ENCODE results near the gene TNFSF8.

Gene TNFSF8

DNA sequence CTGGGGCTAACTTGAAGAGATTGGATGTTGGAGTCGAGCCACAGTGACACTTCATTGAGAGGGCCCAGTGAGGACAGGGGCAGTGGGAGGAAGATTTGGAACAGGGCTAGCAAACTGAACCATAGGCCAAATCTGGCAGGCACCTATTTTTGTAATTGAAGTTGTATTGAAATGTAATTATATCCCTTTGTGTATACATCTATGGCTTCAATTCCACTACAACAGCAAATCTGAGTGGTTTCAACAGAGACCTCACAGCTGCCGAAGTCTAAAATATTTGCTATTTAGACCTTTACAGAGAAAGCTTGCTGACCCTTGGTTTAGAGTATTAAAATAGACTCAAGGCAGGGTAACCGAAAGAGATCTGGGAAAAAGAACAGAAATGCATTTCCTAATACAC, 4.7 kb upstream of the TNFSF8 start:
- DNase-seq, result no peak

GRCh38 chr9:114932502-114932901, 2.1 kb upstream of the TNFSF8 start:
- DNase-seq, result no peak

GRCh38 chr9:114931407-114931806, 1.0 kb upstream of the TNFSF8 start:
- DNase-seq, result no peak

- DNase-seq, result peak; percentile 67
Measured at GRCh38 chr9:114929201-114929600, 1.2 kb downstream of the TNFSF8 start.

DNA sequence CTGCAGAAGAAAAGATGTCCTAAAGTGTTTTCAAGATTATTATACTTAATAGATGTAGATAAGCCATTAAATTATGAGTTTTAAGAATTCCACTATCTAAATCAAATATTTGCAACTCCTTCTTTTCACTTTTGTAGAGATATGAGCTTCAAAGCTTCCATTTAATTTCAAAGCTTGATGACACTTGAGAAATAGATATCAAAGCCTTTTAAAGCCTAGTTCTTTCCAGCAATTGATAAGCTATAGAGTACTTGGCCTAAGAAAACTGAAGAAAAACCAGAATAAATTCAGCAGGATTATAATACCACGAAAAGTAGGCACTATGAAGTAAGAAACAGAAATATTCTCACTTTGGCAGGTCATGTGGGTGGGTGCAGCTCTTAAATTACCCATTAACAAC, 1.7 kb downstream of the TNFSF8 start:
- no peak for DNase-seq

- DNase-seq, result peak; percentile 29
Measured at GRCh38 chr9:114928136-114928535, 2.3 kb downstream of the TNFSF8 start.

GRCh38 chr9:114925672-114926071, 4.7 kb downstream of the TNFSF8 start:
- DNase-seq, result no peak

DNA sequence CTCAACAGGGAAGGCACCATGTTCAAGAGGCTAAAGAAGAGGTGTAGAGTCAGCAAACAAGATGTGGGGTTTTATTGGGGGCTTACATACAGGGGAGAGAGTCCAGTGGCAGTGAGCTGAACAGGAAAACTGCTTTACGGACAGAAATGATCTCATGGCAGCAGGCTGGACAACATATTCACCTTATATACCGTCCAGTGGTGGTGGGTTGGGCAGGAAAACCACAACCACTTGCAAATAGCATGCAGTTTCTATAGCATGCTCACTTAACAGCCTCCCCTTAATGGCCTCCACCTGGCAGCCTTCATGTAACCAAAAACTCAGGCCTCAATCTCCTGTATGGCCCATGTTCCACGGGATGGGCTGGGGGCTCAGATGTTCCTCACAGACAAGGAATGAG, 5.4 kb downstream of the TNFSF8 start:
- no peak for DNase-seq

GRCh38 chr9:114924327-114924726, 6.1 kb downstream of the TNFSF8 start:
- peak; percentile 37 for DNase-seq

DNA sequence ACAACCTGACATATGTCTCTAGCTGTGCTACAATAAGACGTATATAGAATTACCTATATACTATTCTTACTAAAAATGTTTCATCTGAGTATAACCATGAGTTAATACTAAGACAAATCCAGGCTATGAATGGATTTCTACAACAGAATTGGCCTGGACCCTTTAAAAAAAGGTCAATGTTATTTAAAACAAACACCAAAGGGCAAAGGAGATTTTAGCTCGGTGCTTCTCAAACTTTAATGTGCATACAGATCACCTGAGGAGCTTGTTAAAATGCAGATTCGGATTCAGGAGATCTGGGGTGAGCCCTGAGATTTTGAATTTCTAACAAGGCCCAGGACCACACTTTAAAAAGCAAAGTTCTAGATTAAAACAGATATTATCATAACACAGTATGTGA, 6.5 kb downstream of the TNFSF8 start:
- DNase-seq, result no peak

DNA sequence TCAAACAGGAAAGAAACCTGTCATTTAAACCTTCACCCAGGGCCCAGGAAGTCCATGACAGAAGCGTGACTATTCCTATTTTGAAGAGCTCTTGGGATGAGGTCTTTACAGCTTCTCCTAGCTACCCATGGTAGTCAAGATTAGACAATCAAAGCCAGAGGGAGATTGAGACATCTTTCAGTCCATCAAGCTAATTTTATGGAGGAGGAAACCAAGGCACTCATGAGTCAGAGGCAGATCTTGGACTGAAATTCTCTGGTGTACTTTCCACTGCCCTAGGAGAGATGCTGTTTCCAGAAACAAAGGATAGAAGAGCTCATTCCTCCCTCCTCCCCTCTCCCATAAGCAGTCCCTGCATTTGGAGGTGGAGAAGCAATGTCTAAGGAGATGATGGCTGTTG, 9.2 kb downstream of the TNFSF8 start:
- peak; percentile 67 for DNase-seq

DNA sequence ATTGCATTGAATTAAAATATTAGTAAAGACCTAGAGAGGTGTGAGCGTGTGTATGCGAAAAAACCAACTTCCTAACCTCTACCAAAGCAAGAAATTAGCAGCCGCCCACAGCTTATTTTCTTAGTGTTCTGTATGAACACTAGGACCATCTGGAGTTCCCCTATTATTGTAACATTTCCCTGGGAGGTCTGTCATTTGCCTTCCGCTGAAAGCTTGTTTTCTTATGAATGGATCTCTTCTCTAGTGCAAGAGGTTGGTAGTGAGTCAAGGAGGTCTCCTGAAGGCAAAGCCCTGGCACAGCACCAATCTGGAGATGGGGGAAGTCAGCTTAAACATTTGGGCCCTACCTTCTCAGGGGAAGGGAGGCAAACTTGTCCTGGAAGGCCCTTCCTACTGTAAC, 10.8 kb downstream of the TNFSF8 start:
- DNase-seq, result peak; percentile 76

- no peak for DNase-seq
Measured at GRCh38 chr9:114916481-114916880, 13.9 kb downstream of the TNFSF8 start.

- no peak for DNase-seq
Measured at GRCh38 chr9:114914139-114914538, 16.3 kb downstream of the TNFSF8 start.

DNA sequence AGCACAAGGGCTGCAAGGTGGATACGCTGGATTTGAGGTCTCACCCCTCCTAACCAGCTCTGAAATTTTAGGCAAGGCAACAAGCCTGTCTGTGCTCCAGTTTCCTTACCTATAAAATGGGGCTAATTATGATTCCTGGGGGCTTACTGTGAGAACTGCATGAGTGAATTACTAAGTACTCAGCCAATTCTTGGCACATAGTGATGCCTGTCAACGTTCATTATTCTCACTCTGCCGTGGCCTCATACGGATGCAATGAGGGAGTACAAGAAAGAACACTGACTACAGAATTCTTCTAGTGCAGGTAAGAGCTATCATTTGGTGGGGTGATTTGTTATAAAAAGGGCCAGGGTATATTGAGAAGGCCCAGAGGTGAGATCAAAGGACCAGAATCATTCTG, 16.7 kb downstream of the TNFSF8 start:
- no peak for DNase-seq

DNA sequence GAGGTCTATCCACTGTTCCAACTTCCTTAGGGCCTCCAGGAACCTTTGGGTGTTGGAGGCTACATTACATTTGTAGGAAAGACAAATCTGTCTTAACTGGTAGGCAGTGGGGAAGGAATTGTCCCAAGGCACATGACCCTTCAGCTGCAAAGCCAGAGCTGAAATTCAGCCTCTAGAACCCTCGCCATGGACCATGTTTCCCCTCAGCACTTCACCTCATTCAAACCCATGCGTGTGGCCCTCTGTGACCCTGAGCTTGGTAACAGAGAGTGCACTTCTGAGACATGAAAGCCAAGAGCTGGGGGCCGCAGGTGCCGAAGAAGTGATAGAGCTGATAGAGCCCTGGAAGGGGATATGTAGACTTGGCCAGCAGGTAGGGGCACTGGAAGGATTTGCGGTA, 17.2 kb downstream of the TNFSF8 start:
- no peak for DNase-seq

GRCh38 chr9:114911167-114911821, 19.1 kb downstream of the TNFSF8 start:
- DNase-seq, result peak; percentile 59

- DNase-seq, result no peak
Measured at GRCh38 chr9:114910541-114910940, 19.9 kb downstream of the TNFSF8 start.

DNA sequence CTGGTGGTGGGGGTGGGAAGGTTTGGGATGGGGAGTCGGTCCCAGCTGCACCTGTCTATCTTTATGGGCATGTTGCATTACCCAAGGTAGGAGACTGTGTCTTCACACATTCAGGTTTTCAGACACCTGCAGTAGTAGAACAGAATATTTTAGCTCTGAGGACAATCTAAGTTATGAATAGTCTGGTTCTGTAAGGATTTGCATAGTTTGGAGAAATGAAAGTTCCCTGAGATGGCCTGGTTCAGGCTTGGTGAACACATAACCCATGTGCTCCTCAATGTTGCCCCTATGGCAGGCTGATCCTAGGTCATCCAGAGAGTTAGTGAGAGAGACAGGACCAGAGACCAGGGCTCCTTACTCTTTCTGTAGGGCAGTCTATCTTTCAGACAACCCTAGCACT, 20.7 kb downstream of the TNFSF8 start:
- DNase-seq, result peak; percentile 35

- DNase-seq, result peak; percentile 71
Measured at GRCh38 chr9:114908805-114909448, 21.5 kb downstream of the TNFSF8 start.

DNA sequence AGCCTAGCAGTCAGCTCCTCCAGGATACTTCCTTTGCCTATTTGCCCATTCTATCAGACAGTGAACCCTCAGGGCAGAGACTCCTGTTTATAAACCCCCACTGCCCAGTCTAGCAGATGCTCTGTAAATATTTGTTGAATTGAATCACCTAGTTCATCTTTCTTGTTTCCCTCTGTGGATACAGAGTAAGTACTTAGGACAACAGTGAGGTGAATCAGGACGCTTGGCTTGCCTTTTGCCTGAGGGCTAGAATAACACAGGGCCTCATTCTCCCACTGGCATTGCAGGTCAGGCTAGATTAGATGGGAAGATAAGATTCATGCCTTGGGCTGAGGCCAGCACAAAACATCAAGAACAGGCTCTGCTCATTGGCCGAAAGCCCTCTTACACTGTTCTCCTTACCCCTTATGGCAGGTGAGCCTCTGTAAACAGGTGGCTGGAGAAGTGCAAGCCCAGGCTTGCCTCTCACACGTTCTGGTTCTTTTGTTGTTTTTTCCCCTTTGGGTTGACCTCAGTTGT, 22.2 kb downstream of the TNFSF8 start:
- DNase-seq, result no peak

GRCh38 chr9:114906922-114907571, 23.3 kb downstream of the TNFSF8 start:
- peak; percentile 50 for DNase-seq

- no peak for DNase-seq
Measured at GRCh38 chr9:114905170-114905940, 25.0 kb downstream of the TNFSF8 start.
